ENCODE results near the gene ZNF613. TPM values are rescaled to one million over a fixed set of nuclear protein-coding genes. Genes with fewer than 3 reads are reported as not detected.

Gene ZNF613
- total and polyA plus RNA-seq, 2 of the 13 experiments (the other 11 are each of a cell fraction or from before 2014, with no cell fraction given), result 3.6 to 8.3 TPM

GRCh38 chr19:51889934-51890333, 37.3 kb upstream of the ZNF613 start:
- no peak overlapping the region for H2AFZ ChIP-seq (ENCODE audit: low read length)
- no peak for FAIRE-seq
- H3K27me3 ChIP-seq (ENCODE audit: control insufficient read depth in 1 of 2, insufficient read depth in 2 of 2, low read length in 2 of 2), result no peaks in the 10 kb centered on the region
- peaks cover 20 to 43% of the 10 kb centered on the region in 2 experiments for H3K36me3 ChIP-seq (replicated peaks in 1 of 2; ENCODE audit: control insufficient read depth in 1 of 2, insufficient read depth in 2 of 2, low read length in 2 of 2)
- no TSS peak for BruUV-seq (replicated peaks)
- peaks cover 62% of the 10 kb centered on the region for H3K9me3 ChIP-seq (ENCODE audit: low read length)
- H3K4me2 ChIP-seq (ENCODE audit: low read depth, low read length), result no peak overlapping the region
- ATAC-seq, result no peak
- no peaks in the 10 kb centered on the region for H4K20me1 ChIP-seq (ENCODE audit: insufficient read depth, low read length)
- H3K27ac ChIP-seq (ENCODE audit: extremely low read length, insufficient read depth, low read length), result no peak overlapping the region
- ChIA-PET POLR2A (no interaction called here), CTCF (ENCODE audit: low intra/inter-chr PET ratio, low total read pairs) (no interaction called here)
- no peak overlapping the region for H3K4me3 ChIP-seq (replicated peaks in 1 of 3; ENCODE audit: insufficient read depth in 1 of 3, low read depth in 2 of 3, low read length in 3 of 3)
- no peaks in the 10 kb centered on the region for H3K79me2 ChIP-seq (ENCODE audit: insufficient read depth, low read length)
- H3K4me1 ChIP-seq (ENCODE audit: insufficient read depth, low read length), result no peaks in the 10 kb centered on the region
- TF ChIP-seq ZFAT (CRISPR knock-in tag; conservative IDR thresholded peaks at IDR 0.05) (no peak), ZNF512 (CRISPR knock-in tag; IDR thresholded peaks at IDR 0.05) (no peak), RFX1 (IDR thresholded peaks at IDR 0.05) (no peak), PITX1 (CRISPR knock-in tag; IDR thresholded peaks at IDR 0.05) (no peak), NR3C1 (CRISPR knock-in tag; IDR thresholded peaks at IDR 0.05) (no peak), MAFG (CRISPR knock-in tag; IDR thresholded peaks at IDR 0.05) (no peak), ZNF224 (CRISPR knock-in tag; IDR thresholded peaks at IDR 0.05) (no peak)
- in situ Hi-C loops (cut with HindIII; ENCODE audit: extremely low pct_ligation_motif_present, low pct_unique_long_range_greater_than_20kb) (no loop called here), intact Hi-C loops (cut with micrococcal nuclease; ENCODE audit: unreplicated experiment) (no loop called here)
- DNase-seq (ENCODE audit: low spot score), result no peak
- no peak overlapping the region for H3K9ac ChIP-seq (ENCODE audit: insufficient read depth, low read depth, low read length)

GRCh38 chr19:51891193-51891747, 36.0 kb upstream of the ZNF613 start:
- H3K27me3 ChIP-seq (ENCODE audit: control insufficient read depth in 1 of 2, insufficient read depth in 2 of 2, low read length in 2 of 2), result no peaks in the 10 kb centered on the region
- intact Hi-C loops (cut with micrococcal nuclease; ENCODE audit: unreplicated experiment) (no loop called here), in situ Hi-C loops (cut with HindIII; ENCODE audit: extremely low pct_ligation_motif_present, low pct_unique_long_range_greater_than_20kb) (no loop called here)
- no peaks in the 10 kb centered on the region for H4K20me1 ChIP-seq (ENCODE audit: insufficient read depth, low read length)
- peaks cover 25 to 53% of the 10 kb centered on the region in 2 experiments for H3K36me3 ChIP-seq (replicated peaks in 1 of 2; ENCODE audit: control insufficient read depth in 1 of 2, insufficient read depth in 2 of 2, low read length in 2 of 2)
- FAIRE-seq, result no peak
- CTCF ChIA-PET (ENCODE audit: low intra/inter-chr PET ratio, low total read pairs), result no interaction called here
- no peaks in the 10 kb centered on the region for H3K79me2 ChIP-seq (ENCODE audit: insufficient read depth, low read length)
- TF ChIP-seq SMAD1 (CRISPR knock-in tag; IDR thresholded peaks at IDR 0.05; ENCODE audit: borderline replicate concordance, low read depth) (no peak), ZNF75D (CRISPR knock-in tag; IDR thresholded peaks at IDR 0.05; ENCODE audit: borderline replicate concordance) (peak; percentile 98)
- no peak overlapping the region for H3K4me2 ChIP-seq (ENCODE audit: low read depth, low read length)
- no peak overlapping the region for H2AFZ ChIP-seq (ENCODE audit: low read length)
- no peak overlapping the region for H3K4me3 ChIP-seq (replicated peaks in 1 of 3; ENCODE audit: insufficient read depth in 1 of 3, low read depth in 2 of 3, low read length in 3 of 3)
- H3K4me1 ChIP-seq (ENCODE audit: insufficient read depth, low read length), result no peaks in the 10 kb centered on the region
- H3K9me3 ChIP-seq (ENCODE audit: low read length), result peaks cover 57% of the 10 kb centered on the region
- WGBS (ENCODE audit: low lambda C conversion rate), result 98% methylated on average over 10 of the region's 10 CpGs
- TSS peak; percentile 29 for BruUV-seq (replicated peaks)
- H3K9ac ChIP-seq (ENCODE audit: insufficient read depth, low read depth, low read length), result no peak overlapping the region
- no peak for ATAC-seq
- POLR2A ChIA-PET, result no interaction called here
- no peak overlapping the region for H3K27ac ChIP-seq (ENCODE audit: extremely low read length, insufficient read depth, low read length)
- DNase-seq (ENCODE audit: low spot score), result no peak
